ENCODE measurements around the gene RALGAPB.

- TF ChIP-seq CTCF (IDR thresholded peaks at IDR 0.05; ENCODE audit: insufficient read depth, low read length, poor library complexity, severe bottlenecking), result no peak
- no peak for TF ChIP-seq EZH2phosphoT487 (conservative IDR thresholded peaks at IDR 0.05; ENCODE audit: low read length)
Measured at GRCh38 chr20:38514185-38514584, 41.5 kb downstream of the RALGAPB start.
